CD4-positive, alpha-beta memory T cell (primary cell): ENCODE results near the gene HRCT1. TPM values are rescaled to one million over a fixed set of nuclear protein-coding genes. Genes with fewer than 3 reads are reported as not detected.

ENCODE experiments used
- CTCF ChIA-PET: fragments of 350-600 bp; sonication (Branson Sonifier 250); formaldehyde crosslinking; loops from one replicate; lab custom pipeline; 2021; ENCODE audit warnings: inconsistent platforms; ENCODE audit not compliant: partially characterized antibody; lab: Charles Lee
- POLR2A ChIA-PET: fragments of 350-600 bp; sonication (Branson Sonifier 250); formaldehyde crosslinking; loops from one replicate; lab custom pipeline; 2021; ENCODE audit not compliant: partially characterized antibody; lab: Charles Lee
- DNase-seq, 5 donors: peaks; one replicate each; pipeline versions ENCODE4 v3.0.0 to v3.0.0-alpha.2; 2020 to 2022; ENCODE audit warnings: mixed read lengths in 1 of 5
- H3K27ac ChIP-seq: one replicate; pipeline ENCODE4 v1.7.0; 2013; ENCODE audit warnings: low read depth, low read length
- H3K27me3 ChIP-seq: 2 replicates; pipeline ENCODE4 v1.7.0; 2013; ENCODE audit warnings: mild to moderate bottlenecking, low read length, moderate library complexity; ENCODE audit not compliant: insufficient read depth
- H3K36me3 ChIP-seq: 2 replicates; pipeline ENCODE4 v1.7.0; 2013; ENCODE audit warnings: mild to moderate bottlenecking, low read length, moderate library complexity; ENCODE audit not compliant: insufficient read depth
- H3K4me1 ChIP-seq: 2 replicates; pipeline ENCODE4 v1.7.0; 2013; ENCODE audit warnings: mild to moderate bottlenecking, low read length, moderate library complexity; ENCODE audit not compliant: insufficient read depth
- H3K4me3 ChIP-seq, 2 donors: one replicate each; pipeline ENCODE4 v1.7.0; 2013; ENCODE audit warnings: low read length in 2 of 2, mild to moderate bottlenecking in 1 of 2
- H3K9me3 ChIP-seq, 2 donors: one replicate each; pipeline ENCODE4 v1.7.0; 2013; ENCODE audit warnings: low read length in 2 of 2, control low read depth in 1 of 2; ENCODE audit not compliant: control insufficient read depth in 1 of 2
- H3K27ac Mint-ChIP-seq, 7 donors: one replicate each; pipeline ENCODE4 v1.8.0; 2020 to 2021; ENCODE audit warnings: mixed read lengths in 7 of 7, mild to moderate bottlenecking in 6 of 7, inconsistent platforms in 3 of 7, moderate library complexity in 3 of 7
- H3K27me3 Mint-ChIP-seq, 2 donors: one replicate each; pipeline ENCODE4 v1.8.0; 2020 to 2021; ENCODE audit warnings: mixed read lengths in 2 of 2
- H3K36me3 Mint-ChIP-seq, 2 donors: one replicate each; pipeline ENCODE4 v1.8.0; 2020 to 2021; ENCODE audit warnings: mixed read lengths in 2 of 2, inconsistent platforms in 1 of 2, mild to moderate bottlenecking in 1 of 2
- H3K4me1 Mint-ChIP-seq, 4 donors: one replicate each; pipeline ENCODE4 v1.8.0; 2020 to 2021; ENCODE audit warnings: mixed read lengths in 4 of 4, mild to moderate bottlenecking in 1 of 4
- H3K4me3 Mint-ChIP-seq, 8 donors: one replicate each; pipeline ENCODE4 v1.8.0; 2020 to 2021; ENCODE audit warnings: mixed read lengths in 8 of 8, mild to moderate bottlenecking in 7 of 8, moderate library complexity in 6 of 8, inconsistent platforms in 3 of 8
- H3K9me3 Mint-ChIP-seq, 8 donors: one replicate each; pipeline ENCODE4 v1.8.0; 2020 to 2021; ENCODE audit warnings: mixed read lengths in 8 of 8, mild to moderate bottlenecking in 5 of 8, inconsistent platforms in 3 of 8, moderate library complexity in 1 of 8
- intact Hi-C: fragments of 100-400 bp; cut with micrococcal nuclease; formaldehyde crosslinking; loops from one replicate; pipeline ENCODE4 v1.15.1; 2023
- polyA plus RNA-seq, 2 donors: library from polyadenylated mRNA; unstranded; fragments of 300-500 nt; fragmentation: Illumina TruSeq; gene quantifications; one replicate each; pipeline ENCODE4 v1.2.3, GENCODE V29; 2021
- total RNA-seq, 2 experiments: library from RNA; stranded (reverse); gene quantifications; one replicate each; pipeline ENCODE4 v1.2.3, GENCODE V29; 2021

HRCT1 gene
- total and polyA plus RNA-seq, 4 experiments from 2014 or later: not detected

DNA sequence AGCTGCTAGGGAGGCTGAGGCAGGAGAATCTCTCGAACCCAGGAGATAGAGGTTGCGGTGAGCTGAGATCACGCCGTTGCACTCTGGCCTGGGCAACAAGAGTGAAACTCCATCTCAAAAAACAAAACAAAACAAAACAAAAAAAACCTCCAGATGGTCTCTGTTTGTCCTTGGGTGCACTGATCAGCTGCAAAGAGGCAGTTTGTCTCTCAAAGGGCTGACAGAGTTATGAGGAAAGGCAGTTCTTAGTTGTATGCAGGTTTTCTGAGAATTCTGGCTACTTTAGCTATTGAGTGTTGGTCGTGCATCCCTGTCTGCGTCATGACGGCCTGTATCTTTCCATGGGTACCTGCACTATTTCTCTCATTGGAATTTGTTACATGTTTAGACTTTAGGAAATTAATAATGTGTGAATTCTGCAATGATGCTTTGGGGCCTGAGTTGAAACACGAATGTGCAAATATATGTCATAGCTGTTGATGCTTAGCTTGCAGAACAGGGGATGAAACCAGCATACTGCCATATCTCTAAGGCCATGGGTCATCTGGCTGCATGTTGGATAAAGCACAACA, 33.8 kb downstream of the HRCT1 start:
- Histone ChIP-seq H3K9me3 (no peaks in the 10 kb centered on the region), H3K27me3 (no peaks in the 10 kb centered on the region), H3K27ac (no peak overlapping the region), H3K4me3 (no peak overlapping the region), H3K4me1 (peaks cover 79% of the 10 kb centered on the region), H3K36me3 (no peaks in the 10 kb centered on the region)
- no peak for DNase-seq
- Mint-ChIP-seq H3K9me3 (peaks cover 0 to 6% (median 0%) of the 10 kb centered on the region in 8 donors), H3K4me3 (peak overlapping the region in 6 of 8 donors; percentile 7 to 90 (median 76)), H3K27ac (peak overlapping the region in 6 of 7 donors; percentile 15 to 91 (median 57)), H3K4me1 (peaks cover 52 to 81% (median 71%) of the 10 kb centered on the region in 4 donors), H3K27me3 (no peaks in the 10 kb centered on the region), H3K36me3 (no peaks in the 10 kb centered on the region)
- ChIA-PET CTCF (interaction anchor here (0.8 to 11.7 kb wide), 8 partner anchors 10 to 149 kb away, joined by 3 to 379 read pairs (median 4); partner anchors contain the start of genes HRCT1 and SPAAR), POLR2A (interaction anchor here (0.8 to 2.3 kb wide), 6 partner anchors 8 to 292 kb away, joined by 3 to 11 read pairs (median 6); partner anchors contain the start of gene OR2S2)
- intact Hi-C loops: no loop called here

DNA sequence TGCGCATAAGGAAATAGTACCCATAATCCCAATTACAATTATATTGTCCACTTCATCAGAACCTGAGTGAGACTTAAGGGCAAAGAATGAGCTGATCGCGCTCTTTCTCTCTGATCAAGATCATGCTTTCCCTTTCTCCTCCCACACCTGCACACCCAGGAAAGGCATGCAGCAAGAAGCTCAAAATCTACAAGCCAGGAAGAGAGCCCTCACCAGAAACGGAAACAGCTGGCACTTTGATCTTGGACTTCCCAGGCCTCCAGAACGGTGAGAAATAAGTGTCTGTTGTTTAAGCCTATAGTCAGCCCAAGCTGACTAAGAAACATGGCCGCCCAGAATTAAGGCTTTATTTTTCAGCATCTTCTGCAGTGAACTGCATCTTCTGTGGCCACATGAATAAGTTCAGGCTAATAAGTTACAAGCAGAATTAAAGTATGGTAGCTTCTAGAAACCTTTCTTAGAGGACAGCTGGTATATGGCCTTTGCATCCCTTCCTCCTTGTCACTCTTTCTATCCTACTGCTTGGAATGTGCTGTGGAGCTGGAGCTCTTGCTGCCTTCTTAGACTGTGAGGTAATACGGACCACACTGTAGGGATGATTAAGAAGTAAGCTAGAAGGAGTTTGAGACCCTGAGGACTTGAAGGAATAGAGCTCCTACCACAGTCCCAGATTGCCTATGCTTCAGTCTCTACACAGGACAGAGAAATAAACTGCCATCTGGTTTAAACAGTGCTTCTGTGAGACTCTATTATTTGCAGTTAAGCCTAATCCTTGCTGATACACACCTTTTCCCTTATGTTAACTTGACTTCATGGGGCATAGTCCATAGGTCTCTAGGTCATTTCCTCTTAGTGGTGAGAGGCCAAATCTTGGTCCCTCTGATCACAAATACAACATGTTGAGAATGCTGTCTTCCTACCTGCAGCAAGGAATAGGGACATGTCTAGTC, 34.7 kb downstream of the HRCT1 start:
- no peaks in the 10 kb centered on the region for H3K36me3 ChIP-seq
- Mint-ChIP-seq H3K27me3 (no peaks in the 10 kb centered on the region), H3K4me3 (peak overlapping the region; percentile 17 to 90 (median 73)), H3K4me1 (peaks cover 60 to 91% (median 80%) of the 10 kb centered on the region in 4 donors), H3K27ac (peak overlapping the region; percentile 72 to 91 (median 87)), H3K36me3 (no peaks in the 10 kb centered on the region), H3K9me3 (peaks cover 0 to 6% (median 0%) of the 10 kb centered on the region in 8 donors)
- ChIA-PET CTCF (interaction anchor here (0.7 to 11.7 kb wide), 10 partner anchors 13 to 150 kb away, joined by 3 to 379 read pairs (median 4); partner anchors contain the start of genes HRCT1 and SPAAR), POLR2A (interaction anchor here (0.6 to 2.3 kb wide), 7 partner anchors 9 to 989 kb away, joined by 3 to 11 read pairs (median 5); partner anchors contain the start of gene OR2S2)
- no peaks in the 10 kb centered on the region for H3K27me3 ChIP-seq
- peaks cover 89% of the 10 kb centered on the region for H3K4me1 ChIP-seq
- H3K4me3 ChIP-seq: no peak overlapping the region
- H3K27ac ChIP-seq: peak overlapping the region; percentile 4
- H3K9me3 ChIP-seq: no peaks in the 10 kb centered on the region
- intact Hi-C loops: no loop called here
- DNase-seq: peak; percentile 56 to 70 (median 63)

DNA sequence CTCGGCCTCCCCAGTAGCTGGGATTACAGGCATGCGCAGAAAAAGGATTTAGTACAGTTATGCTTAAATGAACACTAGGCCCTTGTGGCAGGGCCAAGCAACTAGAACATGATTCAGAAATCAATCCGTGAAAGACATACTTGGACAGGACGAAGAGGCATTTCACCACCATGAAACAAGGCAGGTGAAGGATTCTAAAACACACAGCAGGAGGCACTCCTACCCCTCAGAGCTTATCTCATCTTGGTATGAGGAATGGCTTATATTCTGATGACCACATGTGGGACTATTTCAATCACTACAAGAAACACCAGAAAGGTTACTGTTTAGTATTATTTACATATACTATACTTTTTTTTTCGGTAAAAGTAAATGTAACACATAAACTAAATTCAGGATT, 36.3 kb downstream of the HRCT1 start:
- CTCF ChIA-PET: interaction anchor here (5.4 to 11.7 kb wide), 3 partner anchors 16 to 36 kb away, joined by 50 to 379 read pairs (median 89); partner anchors contain the start of genes HRCT1, OR2S2 and SPAAR
- Mint-ChIP-seq H3K27ac (peak overlapping the region in 5 of 7 donors; percentile 22 to 86 (median 83)), H3K27me3 (no peaks in the 10 kb centered on the region), H3K4me1 (peaks cover 59 to 88% (median 79%) of the 10 kb centered on the region in 4 donors), H3K4me3 (no peak overlapping the region), H3K36me3 (no peaks in the 10 kb centered on the region), H3K9me3 (peaks cover 0 to 1% (median 0%) of the 10 kb centered on the region in 8 donors)
- intact Hi-C loops: no loop called here
- no peaks in the 10 kb centered on the region for H3K9me3 ChIP-seq
- no peak for DNase-seq
- no peak overlapping the region for H3K27ac ChIP-seq
- H3K27me3 ChIP-seq: no peaks in the 10 kb centered on the region
- no peaks in the 10 kb centered on the region for H3K36me3 ChIP-seq
- POLR2A ChIA-PET: interaction anchor here (1.1 to 1.3 kb wide), 2 partner anchors 31 to 36 kb away, joined by 3 read pairs; no protein-coding TSS in a partner anchor
- H3K4me1 ChIP-seq: peaks cover 86% of the 10 kb centered on the region
- no peak overlapping the region for H3K4me3 ChIP-seq

DNA sequence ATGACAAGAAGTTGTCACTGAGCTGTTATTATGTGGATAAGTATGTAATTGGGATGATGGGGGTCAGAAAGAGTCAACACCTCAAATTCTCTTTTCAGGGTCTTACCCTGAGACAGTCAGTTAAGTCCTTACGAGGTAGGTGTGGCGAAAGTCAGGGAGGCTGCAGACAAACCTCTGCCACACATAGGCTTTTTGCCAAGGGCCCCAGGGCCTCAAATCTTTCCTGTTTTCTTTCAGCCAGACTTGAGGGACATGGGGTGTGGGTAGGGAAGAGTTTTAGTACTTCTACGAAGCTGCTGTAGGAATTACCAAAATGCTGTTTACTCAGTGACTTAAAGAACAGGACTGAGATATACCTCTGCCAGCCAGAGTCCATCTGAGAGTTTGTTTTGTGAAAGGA, 38.2 kb downstream of the HRCT1 start:
- H3K4me1 ChIP-seq: peaks cover 78% of the 10 kb centered on the region
- no peaks in the 10 kb centered on the region for H3K9me3 ChIP-seq
- Mint-ChIP-seq H3K27ac (peak overlapping the region in 6 of 7 donors; percentile 70 to 84 (median 80)), H3K4me1 (peaks cover 49 to 79% (median 72%) of the 10 kb centered on the region in 4 donors), H3K27me3 (no peaks in the 10 kb centered on the region), H3K9me3 (no peaks in the 10 kb centered on the region), H3K4me3 (peak overlapping the region in 5 of 8 donors; percentile 2 to 63 (median 15)), H3K36me3 (no peaks in the 10 kb centered on the region)
- H3K36me3 ChIP-seq: no peaks in the 10 kb centered on the region
- POLR2A ChIA-PET: interaction anchor here (0.8 to 2.4 kb wide), 3 partner anchors 24 to 41 kb away, joined by 3 to 10 read pairs (median 5); no protein-coding TSS in a partner anchor
- no peak for DNase-seq
- intact Hi-C loops: loop anchor here (2.0 kb wide), 1 partner anchor 33 kb away; no protein-coding TSS in a partner anchor
- H3K27ac ChIP-seq: no peak overlapping the region
- no peak overlapping the region for H3K4me3 ChIP-seq
- no peaks in the 10 kb centered on the region for H3K27me3 ChIP-seq
- CTCF ChIA-PET: interaction anchor here (0.9 to 11.7 kb wide), 11 partner anchors 8 to 79 kb away, joined by 3 to 379 read pairs (median 10); partner anchors contain the start of genes HRCT1, OR2S2 and SPAAR

DNA sequence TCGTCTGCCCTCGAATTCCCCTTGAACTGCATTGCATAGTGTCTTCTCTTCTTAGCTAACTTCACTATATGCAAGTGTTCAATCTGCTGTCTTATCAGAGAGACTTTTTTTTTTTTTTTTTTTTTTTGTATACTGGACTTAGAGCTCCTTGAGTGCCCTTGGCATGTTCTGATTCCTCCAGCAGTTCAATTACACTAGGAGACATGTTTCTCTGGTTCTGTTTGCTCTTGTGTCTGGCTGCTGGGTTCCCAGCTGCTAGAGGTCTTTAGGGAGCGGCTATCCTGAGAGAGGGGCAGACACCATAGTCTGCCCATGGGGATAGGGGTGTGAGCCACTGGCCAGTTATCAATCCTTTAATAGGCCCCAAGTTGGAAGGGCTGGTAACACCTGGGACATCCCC, 38.8 kb downstream of the HRCT1 start:
- POLR2A ChIA-PET: interaction anchor here (0.8 to 2.4 kb wide), 3 partner anchors 25 to 42 kb away, joined by 3 to 10 read pairs (median 5); no protein-coding TSS in a partner anchor

DNA sequence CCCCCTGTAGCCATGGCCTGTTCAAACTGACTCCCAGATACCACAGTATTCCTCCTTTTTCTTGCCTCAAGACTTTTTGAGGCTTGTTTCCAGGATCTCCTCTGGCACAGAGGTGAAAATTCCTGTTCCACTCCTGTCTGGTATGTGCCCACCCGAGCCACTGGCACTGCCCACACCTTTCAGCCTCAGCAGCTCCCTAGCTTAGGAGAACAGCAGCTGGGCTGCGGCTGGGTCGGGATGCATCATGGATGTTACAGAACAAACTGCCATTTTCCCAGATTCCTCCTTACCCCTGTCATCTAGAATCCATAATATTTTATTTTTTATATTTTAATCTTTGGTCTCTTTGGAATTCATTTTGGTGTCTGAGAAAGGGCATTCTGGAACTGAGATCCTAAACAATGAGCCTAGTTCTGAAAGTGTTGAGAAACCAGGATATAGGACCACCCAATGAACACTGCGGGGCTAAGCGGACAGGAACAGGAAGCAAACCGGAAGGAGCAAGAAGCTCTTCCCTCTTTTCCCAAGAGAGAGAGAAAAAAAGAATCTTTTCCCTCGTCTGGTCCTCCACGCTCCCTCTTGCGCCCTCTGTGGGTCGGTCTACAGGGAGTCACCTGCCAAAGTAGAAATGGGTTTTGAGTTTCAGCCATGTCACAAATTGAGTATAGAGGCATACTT, 39.5 kb downstream of the HRCT1 start:
- CTCF ChIA-PET: interaction anchor here (0.6 to 11.7 kb wide), 21 partner anchors 9 to 287 kb away, joined by 3 to 379 read pairs (median 5); partner anchors contain the start of genes HRCT1, OR2S2 and SPAAR
- Histone ChIP-seq H3K27me3 (no peaks in the 10 kb centered on the region), H3K27ac (no peak overlapping the region), H3K9me3 (no peaks in the 10 kb centered on the region), H3K4me1 (peaks cover 70% of the 10 kb centered on the region), H3K36me3 (no peaks in the 10 kb centered on the region), H3K4me3 (no peak overlapping the region)
- Mint-ChIP-seq H3K27me3 (no peaks in the 10 kb centered on the region), H3K4me3 (peak overlapping the region in 7 of 8 donors; percentile 26 to 74 (median 61)), H3K9me3 (no peaks in the 10 kb centered on the region), H3K36me3 (no peaks in the 10 kb centered on the region), H3K27ac (peak overlapping the region; percentile 3 to 82 (median 58)), H3K4me1 (peaks cover 43 to 72% (median 65%) of the 10 kb centered on the region in 4 donors)
- peak; percentile 43 to 58 (median 55) for DNase-seq
- intact Hi-C loops: loop anchor here (1.0 to 2.0 kb wide), 2 partner anchors 35 to 42 kb away; no protein-coding TSS in a partner anchor
- POLR2A ChIA-PET: interaction anchor here (1.0 to 2.4 kb wide), 3 partner anchors 14 to 43 kb away, joined by 3 to 10 read pairs (median 5); no protein-coding TSS in a partner anchor

More for the DNA sequence above, 38.8 kb downstream of the HRCT1 start:
- Mint-ChIP-seq H3K27ac (peak overlapping the region in 4 of 7 donors; percentile 51 to 83 (median 66)), H3K4me1 (peaks cover 47 to 79% (median 70%) of the 10 kb centered on the region in 4 donors), H3K27me3 (no peaks in the 10 kb centered on the region), H3K9me3 (no peaks in the 10 kb centered on the region), H3K4me3 (peak overlapping the region in 4 of 8 donors; percentile 6 to 61 (median 26)), H3K36me3 (no peaks in the 10 kb centered on the region)
- no peaks in the 10 kb centered on the region for H3K27me3 ChIP-seq
- no peaks in the 10 kb centered on the region for H3K9me3 ChIP-seq
- H3K4me1 ChIP-seq: peaks cover 76% of the 10 kb centered on the region
- CTCF ChIA-PET: interaction anchor here (0.6 to 11.7 kb wide), 19 partner anchors 8 to 286 kb away, joined by 3 to 379 read pairs (median 5); partner anchors contain the start of genes HRCT1, OR2S2 and SPAAR
- DNase-seq: no peak
- intact Hi-C loops: loop anchor here (1.0 to 2.0 kb wide), 2 partner anchors 34 to 42 kb away; no protein-coding TSS in a partner anchor
- H3K27ac ChIP-seq: no peak overlapping the region
- no peak overlapping the region for H3K4me3 ChIP-seq
- H3K36me3 ChIP-seq: no peaks in the 10 kb centered on the region
